Mucosa of descending colon (tissue), 3 donors: ENCODE results near the gene MEIS2. TPM values are rescaled to one million over a fixed set of nuclear protein-coding genes. Genes with fewer than 3 reads are reported as not detected.

ENCODE experiments used
- ATAC-seq: fragments of 200-7000 bp; cut with Tn5 transposase; one replicate; pipeline ENCODE4 v1.9.1; 2020; ENCODE audit warnings: mild to moderate bottlenecking, moderate library complexity
- DNase-seq, 3 donors: peaks; one replicate each; pipeline ENCODE4 v3.0.0-alpha.2; 2020
- H3K36me3 ChIP-seq: fragments of 200-600 bp; one replicate; pipeline ENCODE4 v1.8.0; 2021; ENCODE audit warnings: low read depth, mild to moderate bottlenecking
- H3K4me1 ChIP-seq: fragments of 200-600 bp; one replicate; pipeline ENCODE4 v1.8.0; 2021; ENCODE audit warnings: low read depth, mild to moderate bottlenecking
- H3K4me3 ChIP-seq: fragments of 200-600 bp; one replicate; pipeline ENCODE4 v1.8.0; 2021; ENCODE audit warnings: mild to moderate bottlenecking
- H3K9me3 ChIP-seq: fragments of 200-600 bp; one replicate; pipeline ENCODE4 v1.8.0; 2021; ENCODE audit warnings: mild to moderate bottlenecking
- CTCF ChIP-seq: fragments of 200-600 bp; IDR thresholded peaks from one replicate; pipeline ENCODE4 v1.8.0; 2022; ENCODE audit warnings: antibody characterized with exemption, mild to moderate bottlenecking
- intact Hi-C, 2 donors: fragments of 100-400 bp; cut with DNase I in 1 of 2; cut with micrococcal nuclease in 1 of 2; formaldehyde crosslinking; loops; one replicate each; pipeline versions ENCODE4 v1.11.0 to v1.11.1; 2022; cut with DNase I, micrococcal nuclease
- total RNA-seq, 3 donors: library from RNA; stranded (reverse); fragmentation: NEBNext Ultra II Directional in 2 of 3; extraction: Animal tissue kit (Norgen Biotek cat#: 25700) in 2 of 3; gene quantifications; one replicate each; pipeline versions ENCODE4 v1.2.1 to v1.2.4, GENCODE V29; 2021 to 2023
- donor health status: DM: no; HTN: no; CAD: no; lungs with moderate emphysema.
- donor health status: DM: no; HTN: no; CAD: no.
- donor health status: DM: no; HTN: yes; CAD: no.

Gene MEIS2
- total RNA-seq, 3 donors from 2014 or later: 3.8 to 93.3 (median 8.9) TPM

- intact Hi-C loops: no loop called here
Measured at GRCh38 chr15:36912311-36912712, 188.0 kb downstream of the MEIS2 start.

GRCh38 chr15:36911322-36911944, 188.9 kb downstream of the MEIS2 start:
- no peaks in the 10 kb centered on the region for H3K9me3 ChIP-seq
- no peak overlapping the region for H3K4me3 ChIP-seq
- TF ChIP-seq CTCF: no peak
- intact Hi-C loops: no loop called here
- DNase-seq: no peak
- H3K36me3 ChIP-seq: no peaks in the 10 kb centered on the region
- H3K4me1 ChIP-seq: no peaks in the 10 kb centered on the region
- ATAC-seq: no peak

More at GRCh38 chr15:36912311-36912712, 188.0 kb downstream of the MEIS2 start:
- Histone ChIP-seq H3K4me1 (no peaks in the 10 kb centered on the region), H3K36me3 (no peaks in the 10 kb centered on the region), H3K4me3 (no peak overlapping the region), H3K9me3 (no peaks in the 10 kb centered on the region)
- DNase-seq (no peak), ATAC-seq (no peak)
- no peak for TF ChIP-seq CTCF

- Histone ChIP-seq H3K4me3 (no peak overlapping the region), H3K4me1 (no peaks in the 10 kb centered on the region), H3K9me3 (no peaks in the 10 kb centered on the region), H3K36me3 (no peaks in the 10 kb centered on the region)
- intact Hi-C loops: no loop called here
- TF ChIP-seq CTCF: no peak
- DNase-seq: no peak
- ATAC-seq: no peak
Measured at GRCh38 chr15:36908991-36909390, 191.4 kb downstream of the MEIS2 start.

- H3K36me3 ChIP-seq: no peaks in the 10 kb centered on the region
- no peak for TF ChIP-seq CTCF
- intact Hi-C loops: no loop called here
- no peak for ATAC-seq
- no peak for DNase-seq
- no peaks in the 10 kb centered on the region for H3K9me3 ChIP-seq
- H3K4me1 ChIP-seq: no peaks in the 10 kb centered on the region
- H3K4me3 ChIP-seq: no peak overlapping the region
Measured at GRCh38 chr15:36907295-36907694, 193.1 kb downstream of the MEIS2 start.

- intact Hi-C loops: no loop called here
- Histone ChIP-seq H3K4me3 (no peak overlapping the region), H3K4me1 (no peaks in the 10 kb centered on the region), H3K9me3 (no peaks in the 10 kb centered on the region), H3K36me3 (no peaks in the 10 kb centered on the region)
- no peak for TF ChIP-seq CTCF
- ATAC-seq (no peak), DNase-seq (no peak)
Measured at GRCh38 chr15:36905908-36906307, 194.4 kb downstream of the MEIS2 start.

GRCh38 chr15:36904715-36905114, 195.6 kb downstream of the MEIS2 start:
- DNase-seq (no peak), ATAC-seq (no peak)
- Histone ChIP-seq H3K4me1 (no peaks in the 10 kb centered on the region), H3K36me3 (no peaks in the 10 kb centered on the region), H3K9me3 (no peaks in the 10 kb centered on the region), H3K4me3 (no peak overlapping the region)
- intact Hi-C loops: no loop called here
- no peak for TF ChIP-seq CTCF
